Measurements from ENCODE around the gene EDDM13.

- TF ChIP-seq CTCF (IDR thresholded peaks at IDR 0.05) (no peak), EP300 (IDR thresholded peaks at IDR 0.05) (no peak), POLR2AphosphoS5 (IDR thresholded peaks at IDR 0.05) (peak; percentile 53 to 90 (median 74))
Measured at GRCh38 chr19:56314381-56315076, 42.0 kb downstream of the EDDM13 start, which contains the start of gene ZSCAN5A.
